HEK293T (cell line): ENCODE measurements around the gene FAHD2A.
"Not testable (repeated sequence)": the region's sequence is repeated elsewhere in the genome, so short reads cannot be mapped to it uniquely, and the experiment has no call there.

Experiments
- BHLHE40 ChIP-seq: fragments of 450-650 bp; IDR thresholded peaks from 2 replicates; pipeline ENCODE4 v1.6.1; 2016; ENCODE audit warnings: mild to moderate bottlenecking, moderate library complexity, borderline replicate concordance
- FOXA1 ChIP-seq: fragments of 450-650 bp; IDR thresholded peaks from 2 replicates; pipeline ENCODE4 v1.6.1; 2016; ENCODE audit warnings: mild to moderate bottlenecking
- FOXK2 ChIP-seq: fragments of 450-650 bp; IDR thresholded peaks from 2 replicates; pipeline ENCODE4 v1.6.1; 2016; ENCODE audit warnings: mild to moderate bottlenecking
- FOXM1 ChIP-seq: fragments of 450-650 bp; IDR thresholded peaks from 2 replicates; pipeline ENCODE4 v1.6.1; 2017; ENCODE audit warnings: mild to moderate bottlenecking, borderline replicate concordance
- HDGF ChIP-seq: fragments of 450-650 bp; IDR thresholded peaks from 2 replicates; pipeline ENCODE4 v1.6.1; 2017; ENCODE audit warnings: antibody characterized with exemption, borderline replicate concordance
- L3MBTL2 ChIP-seq: fragments of 450-650 bp; conservative IDR thresholded peaks from 2 replicates; pipeline ENCODE4 v1.6.1; 2016; ENCODE audit warnings: mild to moderate bottlenecking
- NFRKB ChIP-seq: fragments of 450-650 bp; IDR thresholded peaks from 2 replicates; pipeline ENCODE4 v1.6.1; 2016; ENCODE audit warnings: mild to moderate bottlenecking, moderate library complexity
- SP1 ChIP-seq: fragments of 450-650 bp; IDR thresholded peaks from 2 replicates; pipeline ENCODE4 v1.6.1; 2017
- SUZ12 ChIP-seq: fragments of 450-650 bp; IDR thresholded peaks from 2 replicates; pipeline ENCODE4 v1.6.1; 2016; ENCODE audit warnings: mild to moderate bottlenecking
- TARDBP ChIP-seq: fragments of 450-650 bp; IDR thresholded peaks from 2 replicates; pipeline ENCODE4 v1.6.1; 2016

- not testable (repeated sequence) for TF ChIP-seq L3MBTL2, BHLHE40, FOXK2, TARDBP, SP1, FOXA1, NFRKB, SUZ12, FOXM1, HDGF
Observed at GRCh38 chr2:95445317-95445716, 42.8 kb downstream of the FAHD2A start.
